Body of pancreas (tissue), 4 donors: Measurements from ENCODE around the gene FAM228A. TPM values are rescaled to one million over a fixed set of nuclear protein-coding genes. Genes with fewer than 3 reads are reported as not detected.

ENCODE experiments used
- ATAC-seq: fragments of 150-250 bp; one replicate; pipeline ENCODE4 v1.9.1; 2016
- DNase-seq, 4 donors: peaks; one replicate each; pipeline ENCODE4 v3.0.0-alpha.2; 2019
- H3K27ac ChIP-seq, 4 donors: fragments of 200-600 bp; sonication (generic); 1 replicate in 3 of 4; 2 replicates in 1 of 4; pipeline versions ENCODE4 v1.5.1 to v1.6.1; 2016 to 2019; ENCODE audit warnings: mild to moderate bottlenecking in 1 of 4, mixed read lengths in 1 of 4, moderate library complexity in 1 of 4
- H3K27me3 ChIP-seq, 2 donors: fragments of 200-600 bp; sonication (generic); one replicate each; pipeline ENCODE4 v1.6.0; 2016; ENCODE audit warnings: mild to moderate bottlenecking in 1 of 2
- H3K36me3 ChIP-seq, 2 donors: fragments of 200-600 bp; sonication (generic); replicated peaks in 1 of 2; 2 replicates each; pipeline ENCODE4 v1.5.1; 2016; ENCODE audit warnings: low read depth in 2 of 2; ENCODE audit not compliant: insufficient read depth in 1 of 2
- H3K4me1 ChIP-seq: fragments of 200-600 bp; sonication (generic); one replicate; pipeline ENCODE4 v1.6.0; 2016
- H3K4me3 ChIP-seq, 2 donors: fragments of 200-600 bp; sonication (generic); 1 replicate in 1 of 2; 2 replicates in 1 of 2; pipeline ENCODE4 v1.5.1; 2016 to 2019
- H3K9me3 ChIP-seq, 3 donors: fragments of 200-600 bp; sonication (generic); 1 replicate in 2 of 3; 2 replicates in 1 of 3; pipeline ENCODE4 v1.5.1; 2016
- CTCF ChIP-seq, 7 experiments: fragments of 450-650 bp in 4 of 7; fragments of 200-600 bp in 3 of 7; sonication (generic) in 3 of 7; IDR thresholded peaks; one replicate each; pipeline ENCODE4 v1.5.1; 2016 to 2019; ENCODE audit warnings: antibody characterized with exemption in 7 of 7
- POLR2A ChIP-seq, 3 donors: fragments of 450-650 bp; IDR thresholded peaks; one replicate each; pipeline ENCODE4 v1.6.1; 2016; ENCODE audit warnings: antibody characterized with exemption in 3 of 3, mild to moderate bottlenecking in 2 of 3
- WGBS, 2 donors: methylation state at CpG; one replicate each; pipeline ENCODE4 v1.1.5; 2017; 5-methylcytosine and 5-hydroxymethylcytosine counted together
- intact Hi-C: fragments of 100-400 bp; cut with DNase I; formaldehyde crosslinking; loops from one replicate; pipeline ENCODE4 v1.15.1; 2023
- total RNA-seq, 2 donors: library from RNA; depleted of rRNA; stranded (reverse); fragments of >200 nt; gene quantifications; one replicate each; pipeline ENCODE4 v1.1.0, GENCODE V29; 2016

Gene FAM228A
- total RNA-seq, 2 donors from 2014 or later: not detected

GRCh38 chr2:24225499-24226242 lies 50.8 kb downstream of the FAM228A start:
- ATAC-seq (no peak), DNase-seq (no peak)
- Histone ChIP-seq H3K27ac (no peak overlapping the region), H3K4me3 (no peak overlapping the region), H3K9me3 (no peaks in the 10 kb centered on the region), H3K27me3 (no peaks in the 10 kb centered on the region), H3K36me3 (peaks cover 0 to 8% of the 10 kb centered on the region in 2 donors), H3K4me1 (no peaks in the 10 kb centered on the region)
- WGBS, 2 donors: 89 to 95% methylated on average over 9 of the region's 9 CpGs
- intact Hi-C loops: no loop called here
- TF ChIP-seq CTCF (IDR thresholded peaks at IDR 0.05) (no peak), POLR2A (IDR thresholded peaks at IDR 0.05) (no peak)

DNA sequence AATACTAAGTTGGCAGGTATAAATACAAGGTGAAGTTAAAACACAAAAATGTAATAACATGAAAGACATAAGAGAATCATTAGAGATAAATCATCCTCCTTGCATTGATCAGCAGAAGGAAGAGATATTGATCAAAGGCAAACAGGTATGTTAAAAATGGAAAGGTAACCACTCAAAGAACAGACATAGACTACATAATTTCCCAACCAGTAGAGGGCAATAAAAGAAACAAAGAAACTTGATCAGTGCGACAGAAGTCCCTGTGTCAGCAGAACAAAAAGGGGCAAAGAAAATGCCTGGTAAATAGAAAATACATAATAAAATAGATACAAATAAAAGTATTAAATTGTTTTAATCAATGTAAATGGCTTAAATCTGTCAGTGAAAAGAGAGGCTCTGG lies 53.6 kb downstream of the FAM228A start:
- H3K27me3 ChIP-seq: no peaks in the 10 kb centered on the region
- H3K9me3 ChIP-seq: no peaks in the 10 kb centered on the region
- H3K36me3 ChIP-seq: peaks cover 0 to 5% of the 10 kb centered on the region in 2 donors
- intact Hi-C loops: no loop called here
- ATAC-seq (no peak), DNase-seq (no peak)
- 35 to 43% methylated on average over 1 of the region's 1 CpG for WGBS, 2 donors
- TF ChIP-seq CTCF (IDR thresholded peaks at IDR 0.05) (peak in 5 of 7 experiments; percentile 22 to 56 (median 44)), POLR2A (IDR thresholded peaks at IDR 0.05) (no peak)
- no peak overlapping the region for H3K4me3 ChIP-seq
- H3K4me1 ChIP-seq: no peaks in the 10 kb centered on the region
- H3K27ac ChIP-seq: no peak overlapping the region

DNA sequence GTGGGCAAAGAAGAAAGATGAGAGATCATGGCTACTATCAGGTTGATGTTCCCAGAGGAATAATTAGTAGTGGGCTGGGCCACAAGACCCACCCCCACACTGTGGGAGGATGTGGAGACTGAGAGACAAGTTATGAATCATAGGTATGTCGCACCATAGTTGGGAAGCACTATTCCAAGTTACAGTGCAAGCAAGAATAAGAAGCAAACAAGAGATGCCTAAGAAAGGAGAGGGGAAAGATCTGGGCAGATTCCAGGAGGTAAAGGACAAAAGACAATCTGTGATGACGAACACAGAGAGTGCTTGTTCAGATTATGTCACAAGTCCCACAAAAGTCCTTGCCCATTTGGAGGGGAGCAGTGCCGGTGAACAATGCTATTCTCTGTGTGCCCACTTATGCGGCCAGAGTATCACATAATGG lies 56.6 kb downstream of the FAM228A start:
- peaks cover 0 to 3% of the 10 kb centered on the region in 2 donors for H3K36me3 ChIP-seq
- intact Hi-C loops: loop anchor here (10.0 kb wide), 1 partner anchor 153 kb away; no protein-coding TSS in a partner anchor
- ATAC-seq (no peak), DNase-seq (no peak)
- no peak overlapping the region for H3K27ac ChIP-seq
- no peaks in the 10 kb centered on the region for H3K27me3 ChIP-seq
- WGBS, 2 donors: 91 to 92% methylated on average over 4 of the region's 4 CpGs
- no peak for TF ChIP-seq CTCF (IDR thresholded peaks at IDR 0.05)
- TF ChIP-seq POLR2A (IDR thresholded peaks at IDR 0.05): no peak
- no peaks in the 10 kb centered on the region for H3K9me3 ChIP-seq
- no peaks in the 10 kb centered on the region for H3K4me1 ChIP-seq
- H3K4me3 ChIP-seq: no peak overlapping the region

GRCh38 chr2:24233321-24233720 lies 58.5 kb downstream of the FAM228A start:
- ATAC-seq (no peak), DNase-seq (no peak)
- intact Hi-C loops: loop anchor here (10.0 kb wide), 1 partner anchor 151 kb away; no protein-coding TSS in a partner anchor
- H3K36me3 ChIP-seq: peaks cover 0 to 3% of the 10 kb centered on the region in 2 donors
- TF ChIP-seq POLR2A (IDR thresholded peaks at IDR 0.05): no peak
- TF ChIP-seq CTCF (IDR thresholded peaks at IDR 0.05): no peak
- H3K9me3 ChIP-seq: no peaks in the 10 kb centered on the region
- H3K27ac ChIP-seq: no peak overlapping the region
- 94 to 100% methylated on average over 2 of the region's 2 CpGs for WGBS, 2 donors
- H3K27me3 ChIP-seq: no peaks in the 10 kb centered on the region
- H3K4me3 ChIP-seq: no peak overlapping the region
- no peaks in the 10 kb centered on the region for H3K4me1 ChIP-seq

- DNase-seq (no peak), ATAC-seq (no peak)
- no peaks in the 10 kb centered on the region for H3K27me3 ChIP-seq
- 95 to 97% methylated on average over 1 of the region's 1 CpG for WGBS, 2 donors
- intact Hi-C loops: loop anchor here (10.0 kb wide), 1 partner anchor 147 kb away; no protein-coding TSS in a partner anchor
- no peak overlapping the region for H3K4me3 ChIP-seq
- H3K27ac ChIP-seq: no peak overlapping the region
- H3K36me3 ChIP-seq: no peaks in the 10 kb centered on the region
- TF ChIP-seq CTCF (IDR thresholded peaks at IDR 0.05) (no peak), POLR2A (IDR thresholded peaks at IDR 0.05) (no peak)
- H3K4me1 ChIP-seq: no peaks in the 10 kb centered on the region
- H3K9me3 ChIP-seq: no peaks in the 10 kb centered on the region
Observed at GRCh38 chr2:24237313-24237712, 62.5 kb downstream of the FAM228A start.
